WTC11 (cell line): ENCODE results near the gene CD74. TPM values are rescaled to one million over a fixed set of nuclear protein-coding genes. Genes with fewer than 3 reads are reported as not detected.

Source experiments
- ATAC-seq: fragments of 200-7000 bp; cut with Tn5 transposase; 2 replicates; pipeline ENCODE4 v1.10.0; 2021; ENCODE audit warnings: mild to moderate bottlenecking, moderate library complexity
- CTCF ChIA-PET: fragments of 300-600 bp; sonication (Branson Sonifier 250); formaldehyde crosslinking; loops from one replicate; lab custom pipeline; 2021; ENCODE audit warnings: antibody characterized with exemption; lab: Charles Lee
- POLR2A ChIA-PET: fragments of 350-600 bp; sonication (Branson Sonifier 250); formaldehyde crosslinking; loops from one replicate; lab custom pipeline; 2021; ENCODE audit warnings: antibody characterized with exemption; lab: Charles Lee
- DNase-seq: peaks from one replicate; pipeline ENCODE4 v3.0.0; 2021; ENCODE audit warnings: low spot score
- H3K27ac Mint-ChIP-seq: 2 replicates; pipeline ENCODE4 v1.8.0; 2021; ENCODE audit warnings: mixed read lengths
- H3K27me3 Mint-ChIP-seq: 2 replicates; pipeline ENCODE4 v1.8.0; 2021; ENCODE audit warnings: low read depth, mild to moderate bottlenecking, moderate library complexity, mixed read lengths
- H3K36me3 Mint-ChIP-seq: 2 replicates; pipeline ENCODE4 v1.8.0; 2021; ENCODE audit warnings: mixed read lengths
- H3K4me1 Mint-ChIP-seq: 2 replicates; pipeline ENCODE4 v1.8.0; 2022; ENCODE audit warnings: mixed read lengths
- H3K4me3 Mint-ChIP-seq: 2 replicates; pipeline ENCODE4 v1.8.0; 2021; ENCODE audit warnings: mild to moderate bottlenecking, moderate library complexity, mixed read lengths
- H3K9me3 Mint-ChIP-seq: 2 replicates; pipeline ENCODE4 v1.8.0; 2021; ENCODE audit warnings: mixed read lengths
- CREM ChIP-seq: sonication (generic); formaldehyde crosslinking; IDR thresholded peaks from 2 replicates; pipeline ENCODE4 v1.8.1; 2022; ENCODE audit warnings: mild to moderate bottlenecking, missing genetic modification reagents, moderate library complexity
- FOXK1 ChIP-seq: sonication (generic); formaldehyde crosslinking; IDR thresholded peaks from 2 replicates; pipeline ENCODE4 v1.8.0; 2022; ENCODE audit warnings: mild to moderate bottlenecking, moderate library complexity, missing genetic modification reagents
- JAZF1 ChIP-seq: fragments of 250-450 bp; sonication (Bioruptor Pico); IDR thresholded peaks from 2 replicates; pipeline ENCODE4 v1.9.0; 2021; ENCODE audit warnings: moderate library complexity, mild to moderate bottlenecking, inconsistent platforms
- JUN ChIP-seq: sonication (generic); formaldehyde crosslinking; IDR thresholded peaks from 2 replicates; pipeline ENCODE4 v1.8.0; 2023; ENCODE audit warnings: mild to moderate bottlenecking, missing genetic modification reagents
- NR1H2 ChIP-seq: sonication (generic); formaldehyde crosslinking; IDR thresholded peaks from 2 replicates; pipeline ENCODE4 v1.9.0; 2021; ENCODE audit warnings: mild to moderate bottlenecking, moderate library complexity, missing genetic modification reagents
- PRRX2 ChIP-seq: fragments of 250-450 bp; sonication (Bioruptor Pico); IDR thresholded peaks from 2 replicates; pipeline ENCODE4 v1.8.0; 2021; ENCODE audit warnings: mild to moderate bottlenecking
- SMAD3 ChIP-seq: sonication (generic); formaldehyde crosslinking; IDR thresholded peaks from 2 replicates; pipeline ENCODE4 v1.8.0; 2022; ENCODE audit warnings: missing genetic modification reagents, mild to moderate bottlenecking, borderline replicate concordance
- SOX15 ChIP-seq: fragments of 250-450 bp; sonication (Bioruptor Pico); IDR thresholded peaks from 2 replicates; pipeline ENCODE4 v1.9.0; 2021; ENCODE audit warnings: mild to moderate bottlenecking
- ZNF121 ChIP-seq: sonication (generic); formaldehyde crosslinking; IDR thresholded peaks from 2 replicates; pipeline ENCODE4 v1.8.0; 2023; ENCODE audit warnings: missing genetic modification reagents
- ZNF219 ChIP-seq: sonication (generic); formaldehyde crosslinking; IDR thresholded peaks from 2 replicates; pipeline ENCODE4 v1.8.0; 2023; ENCODE audit warnings: missing genetic modification reagents, mild to moderate bottlenecking, borderline replicate concordance
- ZNF423 ChIP-seq: fragments of 250-450 bp; sonication (Bioruptor Pico); IDR thresholded peaks from 2 replicates; pipeline ENCODE4 v2.1.2; 2022; ENCODE audit warnings: mild to moderate bottlenecking, moderate library complexity
- total RNA-seq: library from RNA; stranded (reverse); gene quantifications from 3 replicates; pipeline ENCODE4 v1.2.3, GENCODE V29; 2021
- TF ChIP-seq, protein P1 (sequence below): sonication (generic); formaldehyde crosslinking; IDR thresholded peaks from 2 replicates; pipeline ENCODE4 v1.8.0; 2022; ENCODE audit warnings: mild to moderate bottlenecking, missing genetic modification reagents
- TF ChIP-seq, protein P2 (sequence below): sonication (generic); formaldehyde crosslinking; IDR thresholded peaks from 2 replicates; pipeline ENCODE4 v1.8.1; 2023; ENCODE audit warnings: mild to moderate bottlenecking, missing genetic modification reagents, borderline replicate concordance
- TF ChIP-seq, protein P3 (sequence below): fragments of 250-450 bp; sonication (Bioruptor Pico); IDR thresholded peaks from 2 replicates; pipeline ENCODE4 v1.9.0; 2021; ENCODE audit warnings: mild to moderate bottlenecking
- TF ChIP-seq, protein P4 (sequence below): fragments of 250-450 bp; sonication (Bioruptor Pico); IDR thresholded peaks from 2 replicates; pipeline ENCODE4 v1.8.0; 2021; ENCODE audit warnings: mild to moderate bottlenecking
- TF ChIP-seq, protein P5 (sequence below): sonication (generic); formaldehyde crosslinking; IDR thresholded peaks from 2 replicates; pipeline ENCODE4 v1.8.0; 2022; ENCODE audit warnings: mild to moderate bottlenecking, missing genetic modification reagents
- TF ChIP-seq, protein P6 (sequence below): sonication (generic); formaldehyde crosslinking; IDR thresholded peaks from 2 replicates; pipeline ENCODE4 v1.8.1; 2022; ENCODE audit warnings: low read depth, missing genetic modification reagents, borderline replicate concordance
- TF ChIP-seq, protein P7 (sequence below): fragments of 250-450 bp; sonication (Bioruptor Pico); IDR thresholded peaks from 2 replicates; pipeline ENCODE4 v1.9.0; 2021; ENCODE audit warnings: moderate library complexity, mild to moderate bottlenecking, inconsistent platforms, borderline replicate concordance

Gene CD74
- total RNA-seq, 1 experiment from 2014 or later: 28.2 TPM

DNA sequence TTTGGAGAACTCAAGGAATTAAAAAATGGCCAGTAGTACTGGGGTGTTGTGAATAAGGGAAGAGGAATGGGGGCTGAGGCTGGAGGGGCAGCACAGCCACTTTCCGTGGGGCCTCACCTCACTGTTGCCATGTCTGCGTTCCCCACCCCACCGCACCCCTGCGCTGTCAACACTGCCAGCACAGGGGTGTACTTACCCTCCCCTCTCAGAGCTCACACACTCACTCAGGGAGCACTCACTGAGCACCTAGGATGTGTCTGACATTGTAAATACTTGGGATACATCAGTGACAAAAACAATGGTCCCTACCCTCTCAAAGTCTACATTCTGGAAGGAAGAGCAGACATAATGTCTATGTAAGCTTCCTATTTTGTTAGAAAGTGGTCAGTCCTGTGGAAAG lies 40.2 kb upstream of the CD74 start:
- Mint-ChIP-seq H3K4me1 (peaks cover 17% of the 10 kb centered on the region), H3K36me3 (peaks cover 14% of the 10 kb centered on the region), H3K9me3 (peaks cover 4% of the 10 kb centered on the region), H3K4me3 (no peak overlapping the region), H3K27ac (no peak overlapping the region), H3K27me3 (no peaks in the 10 kb centered on the region; the same call in 1 of the 2 replicates)
- POLR2A ChIA-PET: no interaction called here
- no peak for DNase-seq
- no peak for TF ChIP-seq FOXK1
- no peak for TF ChIP-seq NR1H2 (CRISPR knock-in tag)
- TF ChIP-seq, protein P1, sequence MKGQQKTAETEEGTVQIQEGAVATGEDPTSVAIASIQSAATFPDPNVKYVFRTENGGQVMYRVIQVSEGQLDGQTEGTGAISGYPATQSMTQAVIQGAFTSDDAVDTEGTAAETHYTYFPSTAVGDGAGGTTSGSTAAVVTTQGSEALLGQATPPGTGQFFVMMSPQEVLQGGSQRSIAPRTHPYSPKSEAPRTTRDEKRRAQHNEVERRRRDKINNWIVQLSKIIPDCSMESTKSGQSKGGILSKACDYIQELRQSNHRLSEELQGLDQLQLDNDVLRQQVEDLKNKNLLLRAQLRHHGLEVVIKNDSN (CRISPR knock-in tag): no peak
- TF ChIP-seq SOX15 (CRISPR knock-in tag): no peak
- no peak for TF ChIP-seq SMAD3 (CRISPR knock-in tag)
- no peak for TF ChIP-seq ZNF121 (CRISPR knock-in tag)
- TF ChIP-seq, protein P2, sequence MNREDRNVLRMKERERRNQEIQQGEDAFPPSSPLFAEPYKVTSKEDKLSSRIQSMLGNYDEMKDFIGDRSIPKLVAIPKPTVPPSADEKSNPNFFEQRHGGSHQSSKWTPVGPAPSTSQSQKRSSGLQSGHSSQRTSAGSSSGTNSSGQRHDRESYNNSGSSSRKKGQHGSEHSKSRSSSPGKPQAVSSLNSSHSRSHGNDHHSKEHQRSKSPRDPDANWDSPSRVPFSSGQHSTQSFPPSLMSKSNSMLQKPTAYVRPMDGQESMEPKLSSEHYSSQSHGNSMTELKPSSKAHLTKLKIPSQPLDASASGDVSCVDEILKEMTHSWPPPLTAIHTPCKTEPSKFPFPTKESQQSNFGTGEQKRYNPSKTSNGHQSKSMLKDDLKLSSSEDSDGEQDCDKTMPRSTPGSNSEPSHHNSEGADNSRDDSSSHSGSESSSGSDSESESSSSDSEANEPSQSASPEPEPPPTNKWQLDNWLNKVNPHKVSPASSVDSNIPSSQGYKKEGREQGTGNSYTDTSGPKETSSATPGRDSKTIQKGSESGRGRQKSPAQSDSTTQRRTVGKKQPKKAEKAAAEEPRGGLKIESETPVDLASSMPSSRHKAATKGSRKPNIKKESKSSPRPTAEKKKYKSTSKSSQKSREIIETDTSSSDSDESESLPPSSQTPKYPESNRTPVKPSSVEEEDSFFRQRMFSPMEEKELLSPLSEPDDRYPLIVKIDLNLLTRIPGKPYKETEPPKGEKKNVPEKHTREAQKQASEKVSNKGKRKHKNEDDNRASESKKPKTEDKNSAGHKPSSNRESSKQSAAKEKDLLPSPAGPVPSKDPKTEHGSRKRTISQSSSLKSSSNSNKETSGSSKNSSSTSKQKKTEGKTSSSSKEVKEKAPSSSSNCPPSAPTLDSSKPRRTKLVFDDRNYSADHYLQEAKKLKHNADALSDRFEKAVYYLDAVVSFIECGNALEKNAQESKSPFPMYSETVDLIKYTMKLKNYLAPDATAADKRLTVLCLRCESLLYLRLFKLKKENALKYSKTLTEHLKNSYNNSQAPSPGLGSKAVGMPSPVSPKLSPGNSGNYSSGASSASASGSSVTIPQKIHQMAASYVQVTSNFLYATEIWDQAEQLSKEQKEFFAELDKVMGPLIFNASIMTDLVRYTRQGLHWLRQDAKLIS: no peak
- TF ChIP-seq, protein P3, sequence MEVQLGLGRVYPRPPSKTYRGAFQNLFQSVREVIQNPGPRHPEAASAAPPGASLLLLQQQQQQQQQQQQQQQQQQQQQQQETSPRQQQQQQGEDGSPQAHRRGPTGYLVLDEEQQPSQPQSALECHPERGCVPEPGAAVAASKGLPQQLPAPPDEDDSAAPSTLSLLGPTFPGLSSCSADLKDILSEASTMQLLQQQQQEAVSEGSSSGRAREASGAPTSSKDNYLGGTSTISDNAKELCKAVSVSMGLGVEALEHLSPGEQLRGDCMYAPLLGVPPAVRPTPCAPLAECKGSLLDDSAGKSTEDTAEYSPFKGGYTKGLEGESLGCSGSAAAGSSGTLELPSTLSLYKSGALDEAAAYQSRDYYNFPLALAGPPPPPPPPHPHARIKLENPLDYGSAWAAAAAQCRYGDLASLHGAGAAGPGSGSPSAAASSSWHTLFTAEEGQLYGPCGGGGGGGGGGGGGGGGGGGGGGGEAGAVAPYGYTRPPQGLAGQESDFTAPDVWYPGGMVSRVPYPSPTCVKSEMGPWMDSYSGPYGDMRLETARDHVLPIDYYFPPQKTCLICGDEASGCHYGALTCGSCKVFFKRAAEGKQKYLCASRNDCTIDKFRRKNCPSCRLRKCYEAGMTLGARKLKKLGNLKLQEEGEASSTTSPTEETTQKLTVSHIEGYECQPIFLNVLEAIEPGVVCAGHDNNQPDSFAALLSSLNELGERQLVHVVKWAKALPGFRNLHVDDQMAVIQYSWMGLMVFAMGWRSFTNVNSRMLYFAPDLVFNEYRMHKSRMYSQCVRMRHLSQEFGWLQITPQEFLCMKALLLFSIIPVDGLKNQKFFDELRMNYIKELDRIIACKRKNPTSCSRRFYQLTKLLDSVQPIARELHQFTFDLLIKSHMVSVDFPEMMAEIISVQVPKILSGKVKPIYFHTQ (CRISPR knock-in tag): no peak
- no peak for TF ChIP-seq ZNF423 (CRISPR knock-in tag)
- CTCF ChIA-PET: no interaction called here
- no peak for ATAC-seq

DNA sequence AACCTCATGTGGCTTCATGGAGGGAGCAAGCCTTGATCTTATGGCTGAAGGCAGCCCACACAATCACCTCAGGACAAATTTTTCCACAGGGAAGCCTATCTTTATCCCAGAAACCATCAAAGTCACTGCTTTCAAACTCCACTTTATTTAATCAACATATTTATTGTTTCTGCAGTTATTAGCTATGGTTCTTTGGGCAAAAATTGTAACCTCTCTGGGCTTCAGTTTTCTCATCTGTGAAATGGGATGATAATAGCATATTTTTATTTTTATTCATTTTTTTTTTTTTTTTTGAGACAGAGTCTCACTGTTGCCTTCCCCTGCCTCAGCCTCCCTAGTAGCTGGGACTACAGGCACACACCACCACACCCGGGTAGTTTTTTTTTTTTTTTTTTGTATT lies 38.9 kb upstream of the CD74 start:
- CTCF ChIA-PET: interaction anchor here (0.6 kb wide), 1 partner anchor 109 kb away, joined by 3 read pairs; no protein-coding TSS in a partner anchor
- no peak overlapping the region for H3K4me3 Mint-ChIP-seq
- ATAC-seq (no peak), DNase-seq (no peak)
- peaks cover 22% of the 10 kb centered on the region for H3K4me1 Mint-ChIP-seq
- no peak overlapping the region for H3K27ac Mint-ChIP-seq
- no peak for TF ChIP-seq JAZF1 (CRISPR knock-in tag)
- TF ChIP-seq, protein P4, sequence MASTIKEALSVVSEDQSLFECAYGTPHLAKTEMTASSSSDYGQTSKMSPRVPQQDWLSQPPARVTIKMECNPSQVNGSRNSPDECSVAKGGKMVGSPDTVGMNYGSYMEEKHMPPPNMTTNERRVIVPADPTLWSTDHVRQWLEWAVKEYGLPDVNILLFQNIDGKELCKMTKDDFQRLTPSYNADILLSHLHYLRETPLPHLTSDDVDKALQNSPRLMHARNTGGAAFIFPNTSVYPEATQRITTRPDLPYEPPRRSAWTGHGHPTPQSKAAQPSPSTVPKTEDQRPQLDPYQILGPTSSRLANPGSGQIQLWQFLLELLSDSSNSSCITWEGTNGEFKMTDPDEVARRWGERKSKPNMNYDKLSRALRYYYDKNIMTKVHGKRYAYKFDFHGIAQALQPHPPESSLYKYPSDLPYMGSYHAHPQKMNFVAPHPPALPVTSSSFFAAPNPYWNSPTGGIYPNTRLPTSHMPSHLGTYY (CRISPR knock-in tag): no peak
- no peaks in the 10 kb centered on the region; the same call in 1 of the 2 replicates for H3K27me3 Mint-ChIP-seq
- peaks cover 27% of the 10 kb centered on the region for H3K36me3 Mint-ChIP-seq
- POLR2A ChIA-PET: no interaction called here
- H3K9me3 Mint-ChIP-seq: peaks cover 4% of the 10 kb centered on the region

DNA sequence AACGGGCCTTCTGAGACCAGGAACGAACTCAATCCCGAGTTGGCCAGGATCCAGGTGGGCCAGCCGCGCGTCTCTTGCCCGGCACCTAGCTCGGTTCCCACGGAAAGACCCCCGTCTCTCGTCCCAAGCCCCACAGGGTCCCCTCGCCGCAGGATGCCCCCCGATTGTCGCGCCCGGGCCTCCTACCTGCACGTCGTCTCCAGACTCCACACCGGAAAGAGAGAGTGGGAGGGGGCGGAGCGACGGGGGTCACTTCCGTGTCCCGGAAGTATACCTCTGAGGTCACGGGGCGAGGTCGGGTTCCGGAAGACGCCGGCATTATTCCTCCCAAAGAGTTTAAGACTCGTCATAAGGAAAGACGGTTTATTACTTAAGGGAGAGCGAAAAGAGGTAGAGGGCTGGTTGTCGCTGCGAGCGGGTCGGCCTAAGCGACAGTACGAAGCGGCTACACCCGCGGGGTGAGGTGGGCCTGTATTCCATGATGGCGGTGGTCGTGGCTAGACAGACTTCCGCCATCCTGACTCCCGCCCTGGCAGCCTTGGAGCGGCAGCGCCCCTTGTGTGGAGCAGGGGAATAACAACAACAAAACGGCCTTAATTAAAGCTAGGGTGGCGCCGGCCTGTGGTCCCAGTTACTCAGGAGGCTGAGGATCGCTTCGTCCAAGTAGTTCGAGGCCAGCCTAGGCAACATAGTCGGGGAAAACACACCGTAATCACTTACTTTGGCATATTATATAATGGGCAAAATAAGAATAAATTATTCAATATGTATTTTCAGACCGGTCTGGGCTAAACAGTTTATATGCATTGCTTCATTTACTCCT lies 37.0 kb upstream of the CD74 start, which contains the start of gene RPS14:
Gene RPS14, minus strand, starts transcription at position 223 of the 823 bp plus-strand sequence. CDS start 2,006 bp downstream, outside the sequence.
- Mint-ChIP-seq H3K4me1 (peaks cover 30% of the 10 kb centered on the region), H3K36me3 (peaks cover 46% of the 10 kb centered on the region), H3K27ac (peak within 1 kb of the TSS; percentile 99), H3K4me3 (peak within 1 kb of the TSS; percentile 100), H3K9me3 (peaks cover 4% of the 10 kb centered on the region), H3K27me3 (no peaks in the 10 kb centered on the region; the same call in 1 of the 2 replicates)
- CTCF ChIA-PET: interaction anchor here (0.5 to 2.2 kb wide), 46 partner anchors 9 to 598 kb away, joined by 3 to 24 read pairs (median 5); partner anchors contain the start of genes CD74, CDX1, DCTN4 and RBM22
- DNase-seq: peak; percentile 90
- ATAC-seq: peak; percentile 86
- POLR2A ChIA-PET: interaction anchor here (0.6 to 1.0 kb wide), 6 partner anchors 11 to 251 kb away, joined by 3 to 8 read pairs (median 3); partner anchors contain the start of gene RBM22
- TF ChIP-seq JUN (CRISPR knock-in tag) (0 out of 2 replicates have a peak, but pooled peaks have one; percentile 91), PRRX2 (CRISPR knock-in tag) (no peak), ZNF219 (CRISPR knock-in tag) (no peak), CREM (CRISPR knock-in tag) (0 out of 2 replicates have a peak, but pooled peaks have one; percentile 47), ZNF423 (CRISPR knock-in tag) (peak; percentile 7; the same call in 1 of the 2 replicates)
- TF ChIP-seq, protein P5, sequence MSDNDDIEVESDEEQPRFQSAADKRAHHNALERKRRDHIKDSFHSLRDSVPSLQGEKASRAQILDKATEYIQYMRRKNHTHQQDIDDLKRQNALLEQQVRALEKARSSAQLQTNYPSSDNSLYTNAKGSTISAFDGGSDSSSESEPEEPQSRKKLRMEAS (CRISPR knock-in tag): peak; percentile 94
- TF ChIP-seq, protein P6, sequence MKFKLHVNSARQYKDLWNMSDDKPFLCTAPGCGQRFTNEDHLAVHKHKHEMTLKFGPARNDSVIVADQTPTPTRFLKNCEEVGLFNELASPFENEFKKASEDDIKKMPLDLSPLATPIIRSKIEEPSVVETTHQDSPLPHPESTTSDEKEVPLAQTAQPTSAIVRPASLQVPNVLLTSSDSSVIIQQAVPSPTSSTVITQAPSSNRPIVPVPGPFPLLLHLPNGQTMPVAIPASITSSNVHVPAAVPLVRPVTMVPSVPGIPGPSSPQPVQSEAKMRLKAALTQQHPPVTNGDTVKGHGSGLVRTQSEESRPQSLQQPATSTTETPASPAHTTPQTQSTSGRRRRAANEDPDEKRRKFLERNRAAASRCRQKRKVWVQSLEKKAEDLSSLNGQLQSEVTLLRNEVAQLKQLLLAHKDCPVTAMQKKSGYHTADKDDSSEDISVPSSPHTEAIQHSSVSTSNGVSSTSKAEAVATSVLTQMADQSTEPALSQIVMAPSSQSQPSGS (CRISPR knock-in tag): no peak
- TF ChIP-seq, protein P7, sequence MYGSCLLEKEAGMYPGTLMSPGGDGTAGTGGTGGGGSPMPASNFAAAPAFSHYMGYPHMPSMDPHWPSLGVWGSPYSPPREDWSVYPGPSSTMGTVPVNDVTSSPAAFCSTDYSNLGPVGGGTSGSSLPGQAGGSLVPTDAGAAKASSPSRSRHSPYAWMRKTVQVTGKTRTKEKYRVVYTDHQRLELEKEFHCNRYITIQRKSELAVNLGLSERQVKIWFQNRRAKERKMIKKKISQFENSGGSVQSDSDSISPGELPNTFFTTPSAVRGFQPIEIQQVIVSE (CRISPR knock-in tag): no peak
